Trophoblast cell (in vitro differentiated cells and primary cell): Measurements from ENCODE around the gene DHX30.

Experiments
- DNase-seq, 2 donors: peaks; one replicate each; pipeline ENCODE4 v3.0.0-alpha.2; 2016
- H2AFZ ChIP-seq: 2 replicates; pipeline ENCODE4 v1.6.1; 2013; ENCODE audit warnings: low read length, moderate library complexity, mild to moderate bottlenecking; ENCODE audit not compliant: insufficient read depth, poor library complexity
- H2AK5ac ChIP-seq: 2 replicates; pipeline ENCODE4 v1.6.1; 2013; ENCODE audit warnings: mild to moderate bottlenecking, low read length
- H2BK120ac ChIP-seq: 2 replicates; pipeline ENCODE4 v1.6.1; 2013; ENCODE audit warnings: low read length, mild to moderate bottlenecking, moderate library complexity; ENCODE audit not compliant: insufficient read depth, poor library complexity
- H2BK12ac ChIP-seq: 2 replicates; pipeline ENCODE4 v1.6.1; 2013; ENCODE audit warnings: mild to moderate bottlenecking, low read length, moderate library complexity
- H2BK5ac ChIP-seq: 2 replicates; pipeline ENCODE4 v1.6.1; 2013; ENCODE audit warnings: low read length, low read depth, moderate library complexity, mild to moderate bottlenecking; ENCODE audit not compliant: poor library complexity
- H3K14ac ChIP-seq: 2 replicates; pipeline ENCODE4 v1.6.1; 2013; ENCODE audit warnings: mild to moderate bottlenecking, low read length
- H3K18ac ChIP-seq: 2 replicates; pipeline ENCODE4 v1.6.1; 2013; ENCODE audit warnings: mild to moderate bottlenecking, low read length
- H3K23ac ChIP-seq: 2 replicates; pipeline ENCODE4 v1.6.1; 2013; ENCODE audit warnings: low read length
- H3K27ac ChIP-seq: 2 replicates; pipeline ENCODE4 v1.5.1; 2013; ENCODE audit warnings: low read depth, mild to moderate bottlenecking, inconsistent platforms, low read length, moderate library complexity
- H3K27me3 ChIP-seq: 2 replicates; pipeline ENCODE4 v1.6.1; 2013; ENCODE audit warnings: inconsistent platforms, mild to moderate bottlenecking, low read length, moderate library complexity; ENCODE audit not compliant: insufficient read depth
- H3K36me3 ChIP-seq, 2 experiments: 1 replicate in 1 of 2; 2 replicates in 1 of 2; pipeline ENCODE4 v1.6.1; 2013; ENCODE audit warnings: low read length in 2 of 2, mild to moderate bottlenecking in 2 of 2, moderate library complexity in 1 of 2; ENCODE audit not compliant: insufficient read depth in 2 of 2, control insufficient read depth in 1 of 2
- H3K4ac ChIP-seq: 2 replicates; pipeline ENCODE4 v1.6.1; 2013; ENCODE audit warnings: low read depth, mild to moderate bottlenecking, low read length, moderate library complexity
- H3K4me1 ChIP-seq, 2 experiments: 1 replicate in 1 of 2; 2 replicates in 1 of 2; pipeline ENCODE4 v1.6.1; 2013; ENCODE audit warnings: low read length in 2 of 2, mild to moderate bottlenecking in 2 of 2, moderate library complexity in 1 of 2; ENCODE audit not compliant: insufficient read depth in 2 of 2, control insufficient read depth in 1 of 2
- H3K4me2 ChIP-seq: 2 replicates; pipeline ENCODE4 v1.6.1; 2013; ENCODE audit warnings: inconsistent platforms, mild to moderate bottlenecking, low read length, moderate library complexity
- H3K4me3 ChIP-seq: 2 replicates; pipeline ENCODE4 v1.5.1; 2013; ENCODE audit warnings: mild to moderate bottlenecking, low read depth, low read length, inconsistent platforms
- H3K79me1 ChIP-seq: one replicate; pipeline ENCODE4 v1.6.1; 2013; ENCODE audit warnings: low read length
- H3K79me2 ChIP-seq: 2 replicates; pipeline ENCODE4 v1.6.1; 2013; ENCODE audit warnings: low read length, mild to moderate bottlenecking; ENCODE audit not compliant: control insufficient read depth, insufficient read depth, poor library complexity
- H3K9ac ChIP-seq: 2 replicates; pipeline ENCODE4 v1.6.1; 2013; ENCODE audit warnings: mild to moderate bottlenecking, low read length
- H3K9me3 ChIP-seq: 2 replicates; pipeline ENCODE4 v1.6.1; 2013; ENCODE audit warnings: low read depth, mild to moderate bottlenecking, control low read depth, inconsistent platforms, low read length; ENCODE audit not compliant: insufficient read depth
- H4K12ac ChIP-seq: 2 replicates; pipeline ENCODE4 v1.6.1; 2013; ENCODE audit warnings: low read depth, mild to moderate bottlenecking, low read length, moderate library complexity
- H4K8ac ChIP-seq: 2 replicates; pipeline ENCODE4 v1.6.1; 2013; ENCODE audit warnings: low read depth, mild to moderate bottlenecking, low read length, moderate library complexity
- H4K91ac ChIP-seq: one replicate; pipeline ENCODE4 v1.6.1; 2013; ENCODE audit warnings: low read depth, mild to moderate bottlenecking, low read length, moderate library complexity
- WGBS: extraction: QIAGEN DNeasy Blood & Tissue Kit; methylation state at CpG from one replicate; pipeline ENCODE4 v1.1.7; 2013; ENCODE audit warnings: missing lambda C conversion rate; ENCODE audit not compliant: insufficient read length, insufficient coverage; ENCODE audit errors: extremely low coverage; 5-methylcytosine and 5-hydroxymethylcytosine counted together

The DHX30 gene

GRCh38 chr3:47855461-47856383 is 52.8 kb downstream of the DHX30 start:
- Histone ChIP-seq H2AK5ac (no peak overlapping the region), H4K8ac (no peak overlapping the region), H3K4ac (no peak overlapping the region), H3K9me3 (no peaks in the 10 kb centered on the region), H3K27ac (no peak overlapping the region), H2BK120ac (no peak overlapping the region), H3K4me1 (no peaks in the 10 kb centered on the region), H3K14ac (no peak overlapping the region), H2BK5ac (no peak overlapping the region), H3K79me1 (no peaks in the 10 kb centered on the region), H3K79me2 (no peaks in the 10 kb centered on the region), H3K36me3 (peaks cover 70 to 82% of the 10 kb centered on the region in 2 experiments), H3K9ac (no peak overlapping the region), H2AFZ (no peak overlapping the region), H3K4me2 (no peak overlapping the region), H3K27me3 (no peaks in the 10 kb centered on the region), H4K12ac (no peak overlapping the region), H3K18ac (no peak overlapping the region), H2BK12ac (no peak overlapping the region), H4K91ac (no peak overlapping the region), H3K4me3 (no peak overlapping the region), H3K23ac (no peak overlapping the region)
- DNase-seq: peak in 1 of 2 donors; percentile 27
- WGBS: no CpG with 5 or more reads among the region's 21 CpGs

GRCh38 chr3:47856669-47857068 is 53.7 kb downstream of the DHX30 start:
- Histone ChIP-seq H3K9ac (no peak overlapping the region), H3K18ac (no peak overlapping the region), H4K12ac (peak overlapping the region; percentile 21), H2AFZ (no peak overlapping the region), H2BK120ac (no peak overlapping the region), H2BK5ac (no peak overlapping the region), H3K79me1 (no peaks in the 10 kb centered on the region), H3K9me3 (no peaks in the 10 kb centered on the region), H3K4me2 (no peak overlapping the region), H3K4ac (no peak overlapping the region), H3K27me3 (no peaks in the 10 kb centered on the region), H3K4me1 (no peaks in the 10 kb centered on the region), H3K23ac (no peak overlapping the region), H2AK5ac (no peak overlapping the region), H3K4me3 (no peak overlapping the region), H4K91ac (no peak overlapping the region), H3K27ac (no peak overlapping the region), H3K36me3 (peaks cover 66 to 74% of the 10 kb centered on the region in 2 experiments), H3K14ac (no peak overlapping the region), H3K79me2 (no peaks in the 10 kb centered on the region), H2BK12ac (no peak overlapping the region), H4K8ac (no peak overlapping the region)
- no CpG with 5 or more reads among the region's 11 CpGs for WGBS
- no peak for DNase-seq

- H2BK12ac ChIP-seq: no peak overlapping the region
- H2AFZ ChIP-seq: no peak overlapping the region
- H3K18ac ChIP-seq: no peak overlapping the region
- no peak overlapping the region for H3K23ac ChIP-seq
- H3K36me3 ChIP-seq: peaks cover 63 to 70% of the 10 kb centered on the region in 2 experiments
- no peak overlapping the region for H4K12ac ChIP-seq
- H3K14ac ChIP-seq: no peak overlapping the region
- H4K8ac ChIP-seq: no peak overlapping the region
- no peak overlapping the region for H2AK5ac ChIP-seq
- no peak overlapping the region for H3K27ac ChIP-seq
- H3K9me3 ChIP-seq: no peaks in the 10 kb centered on the region
- H3K4ac ChIP-seq: no peak overlapping the region
- no peaks in the 10 kb centered on the region for H3K79me2 ChIP-seq
- no peak overlapping the region for H2BK5ac ChIP-seq
- H3K9ac ChIP-seq: no peak overlapping the region
- H2BK120ac ChIP-seq: no peak overlapping the region
- H3K4me3 ChIP-seq: no peak overlapping the region
- DNase-seq: no peak
- no peaks in the 10 kb centered on the region for H3K4me1 ChIP-seq
- no peak overlapping the region for H4K91ac ChIP-seq
- H3K79me1 ChIP-seq: no peaks in the 10 kb centered on the region
- H3K27me3 ChIP-seq: no peaks in the 10 kb centered on the region
- no peak overlapping the region for H3K4me2 ChIP-seq
- WGBS: no CpG with 5 or more reads among the region's 2 CpGs
These were observed 54.2 kb downstream of the DHX30 start for GRCh38 chr3:47857151-47857550.

- no peak overlapping the region for H3K23ac ChIP-seq
- no peak overlapping the region for H3K4me2 ChIP-seq
- H4K91ac ChIP-seq: no peak overlapping the region
- no peak overlapping the region for H3K27ac ChIP-seq
- no peaks in the 10 kb centered on the region for H3K27me3 ChIP-seq
- H3K79me2 ChIP-seq: no peaks in the 10 kb centered on the region
- H2BK120ac ChIP-seq: no peak overlapping the region
- no peak overlapping the region for H2BK12ac ChIP-seq
- no peak overlapping the region for H4K8ac ChIP-seq
- H3K4ac ChIP-seq: no peak overlapping the region
- WGBS: no CpG with 5 or more reads among the region's 4 CpGs
- no peak overlapping the region for H2AFZ ChIP-seq
- no peak overlapping the region for H3K14ac ChIP-seq
- H2BK5ac ChIP-seq: no peak overlapping the region
- H3K4me3 ChIP-seq: no peak overlapping the region
- no peak for DNase-seq
- H3K79me1 ChIP-seq: no peaks in the 10 kb centered on the region
- H4K12ac ChIP-seq: no peak overlapping the region
- H3K9me3 ChIP-seq: no peaks in the 10 kb centered on the region
- no peak overlapping the region for H2AK5ac ChIP-seq
- H3K9ac ChIP-seq: no peak overlapping the region
- no peaks in the 10 kb centered on the region for H3K4me1 ChIP-seq
- H3K36me3 ChIP-seq: peaks cover 47 to 57% of the 10 kb centered on the region in 2 experiments
- H3K18ac ChIP-seq: no peak overlapping the region
These were observed 57.1 kb downstream of the DHX30 start for GRCh38 chr3:47859956-47860605.
